DND-41 (cell line): ENCODE results near the gene FOXRED2.
A peak's percentile ranks its signal among the peaks of the same experiment; 100 is the strongest.
"Not testable (repeated sequence)": the region's sequence is repeated elsewhere in the genome, so short reads cannot be mapped to it uniquely, and the experiment has no call there.

Experiments
- ATAC-seq: fragments of 200-7000 bp; cut with Tn5 transposase; 3 replicates; pipeline ENCODE4 v1.9.1; 2021; ENCODE audit warnings: low read depth; ENCODE audit not compliant: insufficient read depth
- DNase-seq: peaks from one replicate; pipeline ENCODE4 v3.0.0-alpha.2; 2020
- H2AFZ ChIP-seq: 2 replicates; pipeline ENCODE4 v1.6.0; 2012; ENCODE audit warnings: low read depth, low read length
- H3K27ac ChIP-seq: 2 replicates; pipeline ENCODE4 v1.5.1; 2012; ENCODE audit warnings: low read length, inconsistent platforms
- H3K27me3 ChIP-seq: fragments of 200-600 bp; sonication (generic); 2 replicates; pipeline ENCODE4 v1.6.0; 2012; ENCODE audit warnings: low read length, mild to moderate bottlenecking, inconsistent platforms; ENCODE audit not compliant: insufficient read depth, poor library complexity
- H3K36me3 ChIP-seq: 2 replicates; pipeline ENCODE4 v1.5.1; 2012; ENCODE audit warnings: low read length, inconsistent platforms; ENCODE audit not compliant: insufficient read depth
- H3K4me1 ChIP-seq: 2 replicates; pipeline ENCODE4 v1.5.1; 2012; ENCODE audit warnings: mild to moderate bottlenecking, low read length; ENCODE audit not compliant: insufficient read depth
- H3K4me2 ChIP-seq: 2 replicates; pipeline ENCODE4 v1.6.0; 2012; ENCODE audit warnings: mild to moderate bottlenecking, moderate library complexity, low read length, inconsistent platforms; ENCODE audit not compliant: insufficient read depth
- H3K4me3 ChIP-seq, 2 experiments: fragments of 200-600 bp in 1 of 2; shearing (Covaris generic) in 1 of 2; 2 replicates each; pipeline ENCODE4 v1.5.1; 2012 to 2016; ENCODE audit warnings: inconsistent platforms in 2 of 2, low read length in 2 of 2, mild to moderate bottlenecking in 2 of 2, low read depth in 1 of 2, moderate library complexity in 1 of 2
- H3K79me2 ChIP-seq: 2 replicates; pipeline ENCODE4 v1.6.0; 2012; ENCODE audit warnings: low read length, inconsistent platforms; ENCODE audit not compliant: insufficient read depth
- H3K9ac ChIP-seq: 2 replicates; pipeline ENCODE4 v1.6.0; 2012; ENCODE audit warnings: low read depth, mild to moderate bottlenecking, inconsistent platforms, low read length, moderate library complexity
- H3K9me3 ChIP-seq: 2 replicates; pipeline ENCODE4 v1.5.1; 2012; ENCODE audit warnings: low read length, moderate library complexity, mild to moderate bottlenecking, inconsistent platforms; ENCODE audit not compliant: insufficient read depth, severe bottlenecking
- H4K20me1 ChIP-seq: 2 replicates; pipeline ENCODE4 v1.6.0; 2012; ENCODE audit warnings: low read length; ENCODE audit not compliant: insufficient read depth
- EZH2 ChIP-seq: IDR thresholded peaks from 3 replicates; pipeline ENCODE4 v1.6.1; 2012; ENCODE audit warnings: borderline replicate concordance, low read depth, mild to moderate bottlenecking, moderate library complexity, low read length, inconsistent platforms; ENCODE audit not compliant: severe bottlenecking
- TF ChIP-seq, protein P1 (sequence below): IDR thresholded peaks from 2 replicates; pipeline ENCODE4 v1.5.1; 2012; ENCODE audit warnings: borderline replicate concordance, low read length, moderate library complexity, mild to moderate bottlenecking; ENCODE audit not compliant: poor library complexity, severe bottlenecking; ENCODE audit errors: extremely low read depth

The FOXRED2 gene

DNA sequence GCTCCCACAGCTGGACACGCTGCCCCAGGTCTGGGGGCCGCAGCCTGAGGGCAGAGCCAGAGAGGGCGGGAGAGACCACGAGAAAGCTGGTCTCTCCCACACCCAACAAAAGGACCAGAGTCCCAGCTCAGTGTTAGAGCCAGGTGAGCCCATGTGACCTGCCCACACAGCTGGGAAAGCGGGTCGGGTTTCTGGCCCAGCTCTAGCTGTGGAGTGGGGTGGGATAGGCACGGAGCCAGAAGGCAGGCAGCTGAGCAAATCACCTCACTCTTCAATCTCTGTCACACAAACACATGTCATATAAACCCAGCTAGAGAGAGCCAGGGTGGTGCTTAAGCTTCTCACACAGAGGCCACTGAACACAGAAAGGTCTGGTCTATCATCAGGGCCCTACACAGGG is 29.9 kb upstream of the FOXRED2 start:
- Histone ChIP-seq H3K9me3 (no peaks in the 10 kb centered on the region), H3K27ac (no peak overlapping the region), H3K9ac (no peak overlapping the region), H3K79me2 (no peaks in the 10 kb centered on the region), H3K4me2 (no peak overlapping the region), H3K27me3 (no peaks in the 10 kb centered on the region), H3K36me3 (no peaks in the 10 kb centered on the region), H4K20me1 (no peaks in the 10 kb centered on the region), H3K4me1 (no peaks in the 10 kb centered on the region), H2AFZ (no peak overlapping the region), H3K4me3 (no peak overlapping the region)
- DNase-seq (no peak), ATAC-seq (no peak)
- no peak for TF ChIP-seq EZH2
- TF ChIP-seq, protein P1, sequence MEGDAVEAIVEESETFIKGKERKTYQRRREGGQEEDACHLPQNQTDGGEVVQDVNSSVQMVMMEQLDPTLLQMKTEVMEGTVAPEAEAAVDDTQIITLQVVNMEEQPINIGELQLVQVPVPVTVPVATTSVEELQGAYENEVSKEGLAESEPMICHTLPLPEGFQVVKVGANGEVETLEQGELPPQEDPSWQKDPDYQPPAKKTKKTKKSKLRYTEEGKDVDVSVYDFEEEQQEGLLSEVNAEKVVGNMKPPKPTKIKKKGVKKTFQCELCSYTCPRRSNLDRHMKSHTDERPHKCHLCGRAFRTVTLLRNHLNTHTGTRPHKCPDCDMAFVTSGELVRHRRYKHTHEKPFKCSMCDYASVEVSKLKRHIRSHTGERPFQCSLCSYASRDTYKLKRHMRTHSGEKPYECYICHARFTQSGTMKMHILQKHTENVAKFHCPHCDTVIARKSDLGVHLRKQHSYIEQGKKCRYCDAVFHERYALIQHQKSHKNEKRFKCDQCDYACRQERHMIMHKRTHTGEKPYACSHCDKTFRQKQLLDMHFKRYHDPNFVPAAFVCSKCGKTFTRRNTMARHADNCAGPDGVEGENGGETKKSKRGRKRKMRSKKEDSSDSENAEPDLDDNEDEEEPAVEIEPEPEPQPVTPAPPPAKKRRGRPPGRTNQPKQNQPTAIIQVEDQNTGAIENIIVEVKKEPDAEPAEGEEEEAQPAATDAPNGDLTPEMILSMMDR: no peak

DNA sequence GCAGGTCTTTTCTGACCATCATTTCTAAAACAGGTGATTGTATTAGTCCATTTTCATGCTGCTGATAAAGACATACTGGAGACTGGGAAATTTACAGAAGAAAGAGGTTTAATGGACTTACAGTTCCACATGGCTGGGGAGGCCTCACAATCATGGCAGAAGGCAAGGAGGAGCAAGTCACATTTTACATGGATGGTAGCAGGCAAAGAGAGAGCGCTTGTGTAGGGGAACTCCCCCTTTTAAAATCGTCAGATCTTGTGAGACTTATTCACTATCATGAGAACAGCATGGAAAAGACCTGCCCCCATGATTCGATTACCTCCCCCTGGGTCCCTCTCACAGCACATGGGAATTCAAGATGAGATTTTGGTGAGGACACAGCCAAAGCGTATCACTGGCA is 26.5 kb upstream of the FOXRED2 start:
- H3K4me2 ChIP-seq, H2AFZ ChIP-seq, DNase-seq, H3K36me3 ChIP-seq, H3K27me3 ChIP-seq, H3K9ac ChIP-seq, H3K9me3 ChIP-seq, H3K79me2 ChIP-seq, H4K20me1 ChIP-seq, H3K4me3 ChIP-seq, ATAC-seq, H3K27ac ChIP-seq: not testable (repeated sequence)
- peaks cover 13% of the 10 kb centered on the region for H3K4me1 ChIP-seq

DNA sequence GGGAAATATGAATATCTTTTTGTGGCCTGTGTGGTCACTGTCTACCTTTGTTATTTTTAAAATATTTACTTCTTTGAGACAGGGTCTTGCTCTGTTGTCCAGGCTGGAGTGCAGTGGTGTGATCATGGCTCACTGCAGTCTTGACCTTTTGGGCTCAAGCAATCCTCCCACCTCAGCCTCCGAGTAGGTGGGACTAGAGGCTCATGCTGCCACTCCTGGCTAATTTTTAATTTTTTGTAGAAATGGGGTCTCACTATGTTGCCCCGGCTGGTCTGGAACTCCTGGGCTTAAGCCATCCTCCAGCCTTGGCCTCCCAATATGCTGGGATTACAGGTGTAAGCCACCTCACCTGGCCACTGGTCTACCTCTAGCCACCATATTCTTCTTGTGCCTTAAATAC is 25.6 kb upstream of the FOXRED2 start:
- no peaks in the 10 kb centered on the region for H3K9me3 ChIP-seq
- no peak overlapping the region for H3K4me2 ChIP-seq
- no peak for ATAC-seq
- TF ChIP-seq, protein P1: no peak
- TF ChIP-seq EZH2: no peak
- no peak overlapping the region for H3K4me3 ChIP-seq
- H3K4me1 ChIP-seq: peaks cover 21% of the 10 kb centered on the region
- peaks cover 12% of the 10 kb centered on the region for H4K20me1 ChIP-seq
- H3K9ac ChIP-seq: no peak overlapping the region
- no peak for DNase-seq
- H3K27ac ChIP-seq: no peak overlapping the region
- H3K79me2 ChIP-seq: peaks cover 16% of the 10 kb centered on the region
- peaks cover 12% of the 10 kb centered on the region; the same call in 1 of the 2 replicates for H3K36me3 ChIP-seq
- H2AFZ ChIP-seq: no peak overlapping the region
- no peaks in the 10 kb centered on the region for H3K27me3 ChIP-seq

DNA sequence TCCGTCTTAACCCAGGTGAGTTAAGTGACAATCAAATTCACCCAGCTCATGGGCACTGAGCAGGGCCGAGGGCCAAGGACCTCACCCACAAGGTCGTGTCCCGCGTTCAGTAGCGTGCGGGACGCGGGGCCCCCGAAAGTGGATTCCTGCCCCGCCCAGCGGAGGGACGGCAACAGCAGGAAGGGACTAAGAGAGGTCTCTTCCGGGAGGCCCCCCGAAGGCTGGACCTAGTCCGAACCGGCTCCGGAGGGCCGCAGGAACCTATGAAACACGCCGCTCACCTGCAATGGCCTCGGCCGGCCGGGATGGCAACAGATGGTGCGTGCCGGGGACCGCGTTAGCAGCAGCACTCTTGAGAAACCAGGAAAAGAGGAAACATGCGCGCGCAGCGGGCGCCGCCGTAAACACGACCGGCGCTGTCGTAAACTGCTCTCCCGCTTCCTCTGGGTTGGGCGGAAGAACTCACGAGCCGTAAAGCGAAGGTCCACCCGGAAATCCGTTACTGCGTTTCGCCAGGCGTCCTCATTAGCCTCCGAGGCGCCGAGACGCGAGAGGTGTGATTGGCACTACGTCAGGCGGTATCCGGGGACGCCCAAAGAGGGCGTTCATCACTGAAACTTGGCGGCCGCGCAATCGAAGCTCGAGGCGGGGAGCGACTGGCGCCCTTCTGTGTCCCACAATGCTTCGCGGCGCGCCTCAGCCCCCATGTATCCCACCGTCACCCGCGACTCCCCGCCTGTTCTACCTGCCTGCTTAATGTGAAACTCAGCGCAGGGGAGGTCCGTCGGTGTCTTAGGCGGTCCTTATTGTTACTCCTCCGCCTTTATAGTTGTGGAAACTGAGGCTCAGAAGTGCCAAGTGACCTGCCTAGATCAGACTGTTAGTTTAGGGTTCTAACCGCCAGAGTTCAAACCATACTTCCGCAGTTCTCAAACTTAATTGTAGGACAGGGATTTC is 22.2 kb upstream of the FOXRED2 start, which contains the start of gene EIF3D:
Gene EIF3D (minus strand): TSS at position 372 of the 957 bp plus-strand sequence. CDS start 3,045 bp downstream, outside the sequence.
- peaks cover 44% of the 10 kb centered on the region for H3K79me2 ChIP-seq
- H2AFZ ChIP-seq: peak within 1 kb of the TSS; percentile 91
- no peaks in the 10 kb centered on the region for H3K9me3 ChIP-seq
- H3K4me1 ChIP-seq: peaks cover 32% of the 10 kb centered on the region
- peak; percentile 100 for DNase-seq
- peaks cover 25% of the 10 kb centered on the region for H4K20me1 ChIP-seq
- peaks cover 46% of the 10 kb centered on the region for H3K36me3 ChIP-seq
- H3K9ac ChIP-seq: peak within 1 kb of the TSS; percentile 90
- TF ChIP-seq EZH2: no peak
- TF ChIP-seq, protein P1: no peak
- H3K27ac ChIP-seq: peak within 1 kb of the TSS; percentile 96
- H3K4me3 ChIP-seq: peak within 1 kb of the TSS; percentile 84 to 90
- peak; percentile 93 for ATAC-seq
- peak within 1 kb of the TSS; percentile 73 for H3K4me2 ChIP-seq
- no peaks in the 10 kb centered on the region for H3K27me3 ChIP-seq
